B cell (primary cell): ENCODE data around the gene BCL2L15.

Experiments used
- EZH2 ChIP-seq: IDR thresholded peaks from 2 replicates; pipeline ENCODE4 v1.6.1; 2012; ENCODE audit warnings: borderline replicate concordance, low read depth, mild to moderate bottlenecking, moderate library complexity, low read length; ENCODE audit not compliant: insufficient read depth, poor library complexity, severe bottlenecking
- TF ChIP-seq, protein P1 (sequence below): fragments of 200-600 bp; IDR thresholded peaks from one replicate; pipeline ENCODE4 v1.8.0; 2022; ENCODE audit warnings: antibody characterized with exemption, mild to moderate bottlenecking

DNA sequence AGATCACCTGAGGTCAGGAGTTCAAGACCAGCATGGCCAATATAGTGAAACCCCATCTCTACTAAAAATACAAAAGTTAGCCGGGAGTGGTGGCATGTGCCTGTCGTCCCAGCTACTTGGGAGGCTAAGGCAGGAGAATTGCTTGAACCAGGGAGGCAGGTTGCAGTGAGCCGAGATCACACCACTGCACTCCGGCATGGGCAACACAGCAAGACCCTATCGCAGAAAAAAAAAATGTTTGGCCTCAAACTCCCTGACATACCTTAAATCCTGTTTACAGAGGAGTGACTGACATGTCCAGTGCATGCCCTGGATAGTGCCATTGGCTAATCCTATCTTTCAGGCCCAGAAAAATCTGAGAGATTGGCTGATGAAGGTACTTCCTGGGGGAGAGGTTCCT is 29.6 kb upstream of the BCL2L15 start:
- TF ChIP-seq, protein P1, sequence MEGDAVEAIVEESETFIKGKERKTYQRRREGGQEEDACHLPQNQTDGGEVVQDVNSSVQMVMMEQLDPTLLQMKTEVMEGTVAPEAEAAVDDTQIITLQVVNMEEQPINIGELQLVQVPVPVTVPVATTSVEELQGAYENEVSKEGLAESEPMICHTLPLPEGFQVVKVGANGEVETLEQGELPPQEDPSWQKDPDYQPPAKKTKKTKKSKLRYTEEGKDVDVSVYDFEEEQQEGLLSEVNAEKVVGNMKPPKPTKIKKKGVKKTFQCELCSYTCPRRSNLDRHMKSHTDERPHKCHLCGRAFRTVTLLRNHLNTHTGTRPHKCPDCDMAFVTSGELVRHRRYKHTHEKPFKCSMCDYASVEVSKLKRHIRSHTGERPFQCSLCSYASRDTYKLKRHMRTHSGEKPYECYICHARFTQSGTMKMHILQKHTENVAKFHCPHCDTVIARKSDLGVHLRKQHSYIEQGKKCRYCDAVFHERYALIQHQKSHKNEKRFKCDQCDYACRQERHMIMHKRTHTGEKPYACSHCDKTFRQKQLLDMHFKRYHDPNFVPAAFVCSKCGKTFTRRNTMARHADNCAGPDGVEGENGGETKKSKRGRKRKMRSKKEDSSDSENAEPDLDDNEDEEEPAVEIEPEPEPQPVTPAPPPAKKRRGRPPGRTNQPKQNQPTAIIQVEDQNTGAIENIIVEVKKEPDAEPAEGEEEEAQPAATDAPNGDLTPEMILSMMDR: no peak
- no peak for TF ChIP-seq EZH2
